MM.1S (cell line): ENCODE measurements around the gene CATSPERD.

ENCODE experiments used
- DNase-seq: peaks from one replicate; pipeline ENCODE4 v3.0.0-alpha.2; 2015
- H2AFZ ChIP-seq: fragments of 300-600 bp; sonication (generic); 2 replicates; pipeline ENCODE4 v1.6.0; 2016; ENCODE audit warnings: antibody characterized with exemption, low read length
- H3F3A ChIP-seq: fragments of 300-600 bp; sonication (generic); 2 replicates; pipeline ENCODE4 v1.6.1; 2016; ENCODE audit warnings: mild to moderate bottlenecking, antibody characterized with exemption, low read length, moderate library complexity, mixed read lengths; ENCODE audit not compliant: insufficient read depth
- H3K27ac ChIP-seq: fragments of 300-600 bp; sonication (generic); 2 replicates; pipeline ENCODE4 v1.5.1; 2016; ENCODE audit warnings: mild to moderate bottlenecking, low read length
- H3K27me3 ChIP-seq: fragments of 300-600 bp; sonication (generic); replicated peaks from 2 replicates; pipeline ENCODE4 v1.6.0; 2016; ENCODE audit warnings: low read length; ENCODE audit not compliant: insufficient read depth
- H3K36me3 ChIP-seq: fragments of 300-600 bp; sonication (generic); replicated peaks from 2 replicates; pipeline ENCODE4 v1.6.1; 2016; ENCODE audit warnings: mild to moderate bottlenecking, low read length, mixed read lengths; ENCODE audit not compliant: insufficient read depth
- H3K4me1 ChIP-seq: fragments of 300-600 bp; sonication (generic); 2 replicates; pipeline ENCODE4 v1.6.1; 2016; ENCODE audit warnings: low read length, mixed read lengths
- H3K4me2 ChIP-seq: fragments of 300-600 bp; sonication (generic); 2 replicates; pipeline ENCODE4 v1.6.0; 2016; ENCODE audit warnings: low read depth, low read length
- H3K4me3 ChIP-seq: fragments of 300-600 bp; sonication (generic); 2 replicates; pipeline ENCODE4 v1.5.1; 2016; ENCODE audit warnings: low read length, mixed read lengths
- H3K79me2 ChIP-seq: fragments of 300-600 bp; sonication (generic); 2 replicates; pipeline ENCODE4 v1.6.1; 2016; ENCODE audit warnings: mixed run types, low read length, mixed read lengths
- H3K9ac ChIP-seq: fragments of 300-600 bp; sonication (generic); 2 replicates; pipeline ENCODE4 v1.6.1; 2016; ENCODE audit warnings: low read length, mixed read lengths
- H3K9me2 ChIP-seq: fragments of 300-600 bp; sonication (generic); replicated peaks from 2 replicates; pipeline ENCODE4 v1.6.1; 2016; ENCODE audit warnings: mild to moderate bottlenecking, low read length, mixed read lengths; ENCODE audit not compliant: insufficient read depth
- H3K9me3 ChIP-seq: fragments of 300-600 bp; sonication (generic); replicated peaks from 2 replicates; pipeline ENCODE4 v1.6.1; 2016; ENCODE audit warnings: mild to moderate bottlenecking, low read length, mixed read lengths; ENCODE audit not compliant: insufficient read depth
- H4K20me1 ChIP-seq: fragments of 300-600 bp; sonication (generic); 2 replicates; pipeline ENCODE4 v1.6.1; 2016; ENCODE audit warnings: mild to moderate bottlenecking, low read length, moderate library complexity, mixed read lengths; ENCODE audit not compliant: insufficient read depth
- EZH2 ChIP-seq: fragments of 300-600 bp; sonication (generic); optimal IDR thresholded peaks from 2 replicates; pipeline ENCODE3; 2017; ENCODE audit warnings: low read depth, mild to moderate bottlenecking, antibody characterized with exemption, low read length, mixed read lengths
- EZH2phosphoT487 ChIP-seq: fragments of 300-600 bp; sonication (generic); IDR thresholded peaks from 2 replicates; pipeline ENCODE4 v1.6.1; 2018; ENCODE audit warnings: antibody characterized with exemption, low read length
- TF ChIP-seq, protein P1 (sequence below): fragments of 300-600 bp; sonication (generic); IDR thresholded peaks from 2 replicates; pipeline ENCODE4 v1.5.1; 2016; ENCODE audit warnings: antibody characterized with exemption, low read length, mixed read lengths

The CATSPERD gene

DNA sequence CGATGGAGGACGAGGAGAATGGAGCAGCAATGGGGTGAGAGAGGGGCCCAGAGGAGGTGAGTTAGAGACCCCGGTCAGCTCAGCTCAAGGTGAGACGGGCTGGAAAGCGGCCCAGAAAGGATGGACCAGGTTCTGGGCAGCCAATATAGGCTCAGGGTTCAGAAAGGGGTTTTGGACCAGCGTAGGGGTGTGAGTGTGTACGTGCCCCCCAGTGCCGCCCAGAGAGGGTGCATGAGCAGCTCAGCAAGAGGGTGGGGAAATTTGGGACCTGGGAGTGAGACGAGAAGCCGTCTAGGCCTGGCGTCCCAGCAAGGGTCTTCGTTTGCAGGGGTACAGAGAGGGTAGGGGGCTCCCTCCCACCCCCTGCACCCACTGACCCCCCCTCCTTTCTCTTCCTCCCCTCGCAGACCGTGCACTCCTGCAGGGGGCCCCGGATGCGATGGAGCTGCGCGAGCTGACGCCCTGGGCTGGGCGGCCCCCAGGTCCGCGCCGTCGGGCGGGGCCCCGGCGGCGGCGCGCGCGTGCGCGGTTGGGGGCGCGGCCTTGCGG is 107.0 kb downstream of the CATSPERD start:
- Histone ChIP-seq H3K9ac (peak overlapping the region; percentile 29), H3K27ac (peak overlapping the region; percentile 75), H3K9me3 (no peaks in the 10 kb centered on the region), H3K4me2 (peak overlapping the region; percentile 84), H3K79me2 (no peaks in the 10 kb centered on the region), H2AFZ (peak overlapping the region; percentile 60; the same call in 1 of the 2 replicates), H4K20me1 (no peaks in the 10 kb centered on the region), H3K9me2 (no peaks in the 10 kb centered on the region), H3F3A (peaks cover 14% of the 10 kb centered on the region), H3K4me1 (peaks cover 15% of the 10 kb centered on the region), H3K36me3 (no peaks in the 10 kb centered on the region), H3K27me3 (peaks cover 51% of the 10 kb centered on the region), H3K4me3 (peak overlapping the region; percentile 59)
- TF ChIP-seq, protein P1, sequence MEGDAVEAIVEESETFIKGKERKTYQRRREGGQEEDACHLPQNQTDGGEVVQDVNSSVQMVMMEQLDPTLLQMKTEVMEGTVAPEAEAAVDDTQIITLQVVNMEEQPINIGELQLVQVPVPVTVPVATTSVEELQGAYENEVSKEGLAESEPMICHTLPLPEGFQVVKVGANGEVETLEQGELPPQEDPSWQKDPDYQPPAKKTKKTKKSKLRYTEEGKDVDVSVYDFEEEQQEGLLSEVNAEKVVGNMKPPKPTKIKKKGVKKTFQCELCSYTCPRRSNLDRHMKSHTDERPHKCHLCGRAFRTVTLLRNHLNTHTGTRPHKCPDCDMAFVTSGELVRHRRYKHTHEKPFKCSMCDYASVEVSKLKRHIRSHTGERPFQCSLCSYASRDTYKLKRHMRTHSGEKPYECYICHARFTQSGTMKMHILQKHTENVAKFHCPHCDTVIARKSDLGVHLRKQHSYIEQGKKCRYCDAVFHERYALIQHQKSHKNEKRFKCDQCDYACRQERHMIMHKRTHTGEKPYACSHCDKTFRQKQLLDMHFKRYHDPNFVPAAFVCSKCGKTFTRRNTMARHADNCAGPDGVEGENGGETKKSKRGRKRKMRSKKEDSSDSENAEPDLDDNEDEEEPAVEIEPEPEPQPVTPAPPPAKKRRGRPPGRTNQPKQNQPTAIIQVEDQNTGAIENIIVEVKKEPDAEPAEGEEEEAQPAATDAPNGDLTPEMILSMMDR = no peak
- TF ChIP-seq EZH2 (no peak), EZH2phosphoT487 (no peak)
- DNase-seq = no peak

DNA sequence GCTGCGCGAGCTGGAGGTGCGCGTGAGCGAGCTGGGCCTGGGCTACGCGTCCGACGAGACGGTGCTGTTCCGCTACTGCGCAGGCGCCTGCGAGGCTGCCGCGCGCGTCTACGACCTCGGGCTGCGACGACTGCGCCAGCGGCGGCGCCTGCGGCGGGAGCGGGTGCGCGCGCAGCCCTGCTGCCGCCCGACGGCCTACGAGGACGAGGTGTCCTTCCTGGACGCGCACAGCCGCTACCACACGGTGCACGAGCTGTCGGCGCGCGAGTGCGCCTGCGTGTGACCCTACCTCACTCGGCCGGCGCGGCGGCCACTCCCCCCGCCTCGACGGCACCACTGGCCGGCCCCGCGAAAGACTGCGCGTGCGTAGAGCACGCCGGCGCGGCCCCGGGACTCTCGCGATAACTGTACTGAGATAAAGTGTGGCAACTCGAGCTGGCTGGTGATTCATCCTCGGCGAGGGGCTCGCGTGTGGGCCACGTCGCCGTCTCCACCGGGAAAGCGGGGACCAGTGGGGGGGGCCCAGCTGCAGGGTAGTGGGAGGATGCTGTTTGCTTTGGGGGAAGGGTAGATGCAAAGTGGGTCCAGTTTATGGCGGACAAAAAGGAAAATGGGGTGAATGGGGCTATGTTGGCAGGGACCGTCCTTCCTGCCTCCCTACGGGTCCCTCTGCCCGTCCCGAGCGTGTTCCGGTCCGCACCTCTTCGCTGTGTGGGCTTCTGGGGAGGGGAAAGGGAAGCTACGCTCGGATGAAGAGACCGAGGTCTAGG is 107.6 kb downstream of the CATSPERD start:
- H2AFZ ChIP-seq = peak overlapping the region; percentile 37
- H3K4me2 ChIP-seq = peak overlapping the region; percentile 82
- H3K9ac ChIP-seq = peak overlapping the region; percentile 80

More for the DNA sequence above, 107.6 kb downstream of the CATSPERD start:
- Histone ChIP-seq H3K79me2 (no peaks in the 10 kb centered on the region), H4K20me1 (no peaks in the 10 kb centered on the region), H3K9me3 (no peaks in the 10 kb centered on the region), H3K27ac (peak overlapping the region; percentile 74; the same call in 1 of the 2 replicates), H3K9me2 (no peaks in the 10 kb centered on the region), H3F3A (peaks cover 14% of the 10 kb centered on the region), H3K4me1 (peaks cover 15% of the 10 kb centered on the region), H3K4me3 (peak overlapping the region; percentile 66), H3K36me3 (no peaks in the 10 kb centered on the region), H3K27me3 (peaks cover 52% of the 10 kb centered on the region)
- TF ChIP-seq EZH2 (no peak), EZH2phosphoT487 (no peak)
- TF ChIP-seq, protein P1 = no peak
- peak; percentile 92 for DNase-seq
